Epithelial cell of esophagus (primary cell): ENCODE results near the gene SPINK7.
"Not testable (repeated sequence)": the region's sequence is repeated elsewhere in the genome, so short reads cannot be mapped to it uniquely, and the experiment has no call there.

Experiments used
- DNase-seq: peaks from one replicate; pipeline ENCODE4 v3.0.0; 2010; ENCODE audit warnings: low read depth
- H3K4me3 ChIP-seq: 2 replicates; pipeline ENCODE4 v1.5.1; 2011; ENCODE audit warnings: mild to moderate bottlenecking, low read length, control low read depth
- TF ChIP-seq, protein P1 (sequence below): IDR thresholded peaks from 2 replicates; pipeline ENCODE4 v1.5.1; 2011; ENCODE audit warnings: low read depth, mild to moderate bottlenecking, low read length, control low read depth, inconsistent platforms; ENCODE audit not compliant: insufficient read depth; ENCODE audit errors: missing control alignments

SPINK7 gene

DNA sequence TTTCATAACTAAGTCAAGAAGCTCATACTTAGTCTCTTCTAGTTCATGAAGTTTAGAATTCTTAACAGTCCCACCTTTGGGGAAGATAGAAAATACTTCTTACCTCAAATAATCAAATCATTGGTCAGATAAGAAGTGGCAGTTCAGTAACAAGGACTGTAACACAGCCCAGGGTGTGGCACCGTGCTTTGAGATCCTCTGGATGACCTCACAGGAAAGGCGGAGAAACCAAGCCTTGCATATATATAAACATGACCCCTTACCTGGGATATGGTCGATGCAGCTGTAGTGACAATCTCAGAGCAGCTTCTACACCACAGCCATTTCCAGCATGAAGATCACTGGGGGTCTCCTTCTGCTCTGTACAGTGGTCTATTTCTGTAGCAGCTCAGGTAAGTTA lies at the start of gene SPINK7:
Gene SPINK7, plus strand, starts transcription at position 271 of the 400 bp plus-strand sequence. Its CDS starts 61 bp downstream, at position 332.
- TF ChIP-seq, protein P1, sequence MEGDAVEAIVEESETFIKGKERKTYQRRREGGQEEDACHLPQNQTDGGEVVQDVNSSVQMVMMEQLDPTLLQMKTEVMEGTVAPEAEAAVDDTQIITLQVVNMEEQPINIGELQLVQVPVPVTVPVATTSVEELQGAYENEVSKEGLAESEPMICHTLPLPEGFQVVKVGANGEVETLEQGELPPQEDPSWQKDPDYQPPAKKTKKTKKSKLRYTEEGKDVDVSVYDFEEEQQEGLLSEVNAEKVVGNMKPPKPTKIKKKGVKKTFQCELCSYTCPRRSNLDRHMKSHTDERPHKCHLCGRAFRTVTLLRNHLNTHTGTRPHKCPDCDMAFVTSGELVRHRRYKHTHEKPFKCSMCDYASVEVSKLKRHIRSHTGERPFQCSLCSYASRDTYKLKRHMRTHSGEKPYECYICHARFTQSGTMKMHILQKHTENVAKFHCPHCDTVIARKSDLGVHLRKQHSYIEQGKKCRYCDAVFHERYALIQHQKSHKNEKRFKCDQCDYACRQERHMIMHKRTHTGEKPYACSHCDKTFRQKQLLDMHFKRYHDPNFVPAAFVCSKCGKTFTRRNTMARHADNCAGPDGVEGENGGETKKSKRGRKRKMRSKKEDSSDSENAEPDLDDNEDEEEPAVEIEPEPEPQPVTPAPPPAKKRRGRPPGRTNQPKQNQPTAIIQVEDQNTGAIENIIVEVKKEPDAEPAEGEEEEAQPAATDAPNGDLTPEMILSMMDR: no peak
- no peak within 1 kb of the TSS for H3K4me3 ChIP-seq
- peak; percentile 8 for DNase-seq

DNA sequence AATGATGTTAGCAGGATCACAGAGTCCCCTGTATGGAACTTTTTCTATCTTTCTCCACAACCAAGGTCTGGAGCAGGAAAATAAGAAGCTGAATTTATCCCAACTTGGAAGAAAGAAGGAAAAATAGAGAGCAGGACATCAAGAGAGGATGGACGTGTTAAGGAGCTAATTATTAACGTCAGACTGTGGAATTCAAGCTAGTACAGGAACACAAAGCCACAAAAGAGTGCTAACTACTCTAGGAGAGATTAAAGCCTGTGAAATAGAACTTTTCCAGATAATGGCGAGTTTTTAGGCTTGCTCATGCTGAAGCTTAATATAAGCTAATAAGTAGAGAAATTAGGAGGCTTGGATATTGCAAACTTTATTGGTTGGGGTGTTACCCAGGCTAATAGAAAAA lies 44.3 kb upstream of the SPINK7 start:
- no peak overlapping the region for H3K4me3 ChIP-seq
- DNase-seq: no peak
- TF ChIP-seq, protein P1: no peak

DNA sequence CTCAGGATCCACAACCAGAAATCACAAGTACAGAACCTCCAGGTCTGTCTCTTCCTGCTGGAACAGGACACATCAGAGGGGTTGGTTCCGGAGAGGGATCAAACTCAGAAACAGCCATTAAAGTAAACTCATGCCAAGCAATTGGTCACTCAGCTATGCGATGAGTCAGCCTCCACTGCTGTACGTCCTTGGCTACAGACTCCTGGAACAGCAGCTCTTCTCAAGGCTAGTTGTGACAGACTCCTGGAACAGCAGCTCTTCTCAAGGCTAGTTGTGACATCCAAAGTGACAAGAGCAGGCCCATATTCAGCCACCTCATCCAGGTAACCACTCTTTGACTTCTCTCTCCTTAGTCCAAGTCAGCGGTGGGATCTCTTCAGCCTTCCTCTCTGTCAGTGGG lies 43.7 kb upstream of the SPINK7 start, which contains the start of gene SPINK13:
Gene SPINK13, plus strand, starts transcription at position 229 of the 400 bp plus-strand sequence. CDS start 1,279 bp downstream, outside the sequence.
- H3K4me3 ChIP-seq: no peak within 1 kb of the TSS
- TF ChIP-seq, protein P1: no peak
- DNase-seq: peak; percentile 89

DNA sequence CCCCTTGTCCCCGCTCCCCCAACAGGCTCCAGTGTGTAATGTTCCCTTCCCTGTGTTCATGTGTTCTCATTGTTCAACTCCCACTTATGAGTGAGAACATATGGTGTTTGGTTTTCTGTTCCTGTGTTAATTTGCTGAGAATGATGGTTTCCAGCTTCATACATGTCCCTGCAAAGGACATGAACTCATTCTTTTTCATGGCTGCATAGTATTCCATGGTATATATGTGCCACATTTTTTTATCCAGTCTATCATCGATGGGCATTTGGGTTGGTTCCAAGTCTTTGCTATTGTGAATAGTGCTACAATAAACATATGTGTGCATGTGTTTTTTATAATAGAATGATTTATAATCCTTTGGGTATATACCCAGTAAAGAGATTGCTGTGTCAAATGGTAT lies 37.1 kb upstream of the SPINK7 start:
- H3K4me3 ChIP-seq, DNase-seq: not testable (repeated sequence)

DNA sequence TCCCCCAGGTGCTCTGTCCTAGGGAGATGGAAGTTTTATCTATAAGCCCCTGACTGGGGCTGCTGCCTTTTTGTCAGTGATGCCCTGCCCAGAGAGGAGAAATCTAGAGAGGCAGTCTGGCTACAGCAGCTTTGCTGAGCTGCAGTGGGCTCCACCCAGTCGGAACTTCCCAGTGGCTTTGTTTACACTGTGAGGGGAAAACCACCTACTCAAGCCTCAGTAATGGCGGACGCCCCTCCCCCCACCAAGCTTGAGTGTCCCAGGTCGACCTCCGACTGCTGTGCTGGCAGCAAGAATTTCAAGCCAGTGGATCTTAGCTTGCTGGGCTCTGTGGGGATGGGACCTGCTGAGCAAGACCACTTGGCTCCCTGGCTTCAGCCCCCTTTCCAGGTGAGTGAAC lies 31.3 kb upstream of the SPINK7 start:
- not testable (repeated sequence) for H3K4me3 ChIP-seq
- peak; percentile 13 for DNase-seq

DNA sequence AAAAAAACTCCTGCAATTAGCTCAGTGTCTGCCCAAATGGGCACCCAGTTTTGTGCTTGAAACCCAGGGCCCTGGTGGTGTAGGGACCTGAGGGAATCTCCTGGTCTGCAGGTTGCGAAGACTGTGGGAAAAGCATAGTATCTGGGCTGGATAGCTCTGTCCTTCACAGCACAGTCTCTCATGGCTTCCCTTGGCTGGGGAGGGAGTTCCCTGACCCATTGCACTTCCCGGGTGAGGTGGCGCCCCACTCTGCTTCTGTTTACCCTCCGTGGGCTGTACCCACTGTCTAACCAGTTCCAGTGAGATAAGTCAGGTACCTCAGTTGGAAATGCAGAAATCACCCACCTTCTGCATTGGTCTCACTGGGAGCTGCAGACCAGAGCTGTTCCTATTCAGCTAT lies 30.9 kb upstream of the SPINK7 start:
- DNase-seq, H3K4me3 ChIP-seq: not testable (repeated sequence)

DNA sequence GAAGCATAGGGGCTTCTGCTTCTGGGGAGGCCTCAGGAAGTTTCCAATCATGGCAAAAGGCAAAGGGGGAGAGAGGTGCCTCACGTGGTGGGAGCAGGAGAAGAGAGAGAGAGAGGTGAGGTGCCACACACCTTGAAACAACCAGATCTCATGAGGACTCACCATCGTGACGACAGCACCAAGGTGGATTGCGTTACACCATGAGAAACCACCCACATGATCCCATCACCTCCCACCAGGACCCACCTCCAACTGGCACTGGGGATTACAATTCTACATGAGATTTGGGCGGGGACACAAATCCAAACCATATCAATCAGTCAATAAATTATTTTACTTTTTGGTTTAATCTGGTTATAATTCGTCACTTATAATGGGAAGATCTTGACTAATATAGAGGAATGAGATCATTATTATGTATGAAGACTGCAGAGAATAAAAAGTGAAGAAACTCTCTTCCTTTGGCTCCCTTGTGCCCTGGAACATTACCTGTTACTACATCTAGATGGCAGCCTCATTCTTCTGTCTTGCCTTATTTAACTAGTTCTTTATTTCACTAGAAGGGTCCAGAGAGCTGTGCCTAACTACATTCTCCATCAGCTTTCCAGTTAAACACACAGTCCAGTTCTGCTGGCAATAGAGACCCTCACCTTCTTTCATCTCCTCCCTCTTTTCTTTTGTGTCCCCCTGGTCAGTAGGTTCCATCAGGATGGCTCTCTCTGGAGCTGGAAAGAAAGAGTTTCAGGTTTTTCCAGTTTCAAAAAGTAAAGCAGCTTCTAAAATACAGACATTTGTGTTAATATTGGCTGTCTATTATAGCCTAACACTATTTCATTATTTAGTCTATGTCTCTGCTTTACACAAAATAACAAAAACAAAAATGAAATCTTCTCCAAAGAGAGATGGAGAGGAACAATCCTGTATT lies 21.7 kb upstream of the SPINK7 start:
- DNase-seq: peak; percentile 46
- no peak overlapping the region for H3K4me3 ChIP-seq
- TF ChIP-seq, protein P1: peak; percentile 66

DNA sequence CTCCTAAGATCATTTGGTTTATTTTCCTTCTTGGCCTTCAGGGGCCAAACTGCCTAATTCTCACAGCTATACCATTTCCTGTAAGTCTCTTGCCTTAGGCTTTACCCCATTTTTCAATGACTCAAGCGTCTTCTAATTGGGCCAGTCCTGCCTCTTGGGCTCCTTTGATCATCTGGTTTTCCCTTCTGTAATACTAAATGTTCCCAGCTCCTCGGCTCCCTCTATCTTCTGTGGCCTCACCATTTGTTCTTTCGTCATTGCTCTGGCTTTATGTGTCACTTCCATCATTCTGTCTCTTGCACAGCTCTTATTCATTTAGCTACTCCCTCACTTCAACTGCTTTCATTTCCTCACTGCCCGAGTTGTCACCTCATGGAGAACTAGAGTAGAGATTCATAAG lies 14.5 kb upstream of the SPINK7 start:
- peak; percentile 36 for DNase-seq
- H3K4me3 ChIP-seq: no peak overlapping the region
- TF ChIP-seq, protein P1: no peak
